ENCODE results near the gene MRPS10.

DNA sequence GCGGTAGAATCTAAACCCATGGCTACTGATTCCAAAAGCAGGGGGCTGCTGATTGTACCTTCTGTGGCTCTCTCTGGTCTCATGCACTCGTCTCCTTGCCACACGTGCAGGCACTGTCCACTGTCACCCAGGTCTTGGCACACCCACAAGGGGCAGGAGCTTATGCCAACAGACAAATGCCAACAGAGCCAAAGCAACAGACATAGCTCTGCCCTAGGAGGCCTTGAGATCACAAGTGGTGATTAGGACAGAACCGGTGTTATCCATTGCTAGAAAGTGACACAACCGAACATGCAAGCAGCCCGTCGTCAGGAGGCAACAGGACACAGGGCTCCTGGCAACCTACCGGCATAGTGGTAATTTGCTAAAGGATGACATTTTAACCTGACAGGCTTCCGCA lies 36.8 kb upstream of the MRPS10 start:
- TF ChIP-seq GATA2 (IDR thresholded peaks at IDR 0.05; ENCODE audit: insufficient read depth, insufficient read length, low read depth, low read length) (no peak), POLR2AphosphoS5 (IDR thresholded peaks at IDR 0.05; ENCODE audit: insufficient read depth, low read depth, low read length) (no peak), MYC (IDR thresholded peaks at IDR 0.05; ENCODE audit: low read depth, low read length) (no peak), EZH2 (IDR thresholded peaks at IDR 0.05; ENCODE audit: borderline replicate concordance, low read depth, low read length, severe bottlenecking) (no peak)
